ENCODE results near the gene SH3GL2.

SH3GL2 gene

DNA sequence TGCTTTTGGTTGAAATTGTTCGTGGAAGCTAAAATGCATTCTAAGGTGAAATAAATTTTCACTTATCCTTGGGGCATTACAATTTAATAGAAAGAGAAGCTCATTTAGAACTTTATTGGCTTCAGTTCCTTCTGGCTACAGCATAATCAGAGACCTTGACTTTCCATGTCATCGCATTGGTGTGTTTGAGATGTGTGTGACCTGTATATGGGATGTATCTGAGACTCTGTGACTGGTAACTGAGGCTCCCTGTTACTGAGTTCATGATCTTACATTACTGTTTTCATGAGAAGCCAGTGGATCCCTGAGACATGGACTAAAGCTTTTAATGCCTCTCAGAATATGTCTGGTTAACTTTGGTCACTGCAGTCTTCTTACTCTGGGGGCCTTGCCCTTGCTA lies 32.5 kb downstream of the SH3GL2 start:
- no peak for DNase-seq (ENCODE audit: low read depth in 2 of 2)

- DNase-seq (ENCODE audit: low read depth in 2 of 2): no peak
Measured at GRCh38 chr9:17611917-17612316, 33.1 kb downstream of the SH3GL2 start.

GRCh38 chr9:17613758-17614157 lies 34.9 kb downstream of the SH3GL2 start:
- DNase-seq (ENCODE audit: low read depth in 2 of 2): no peak

DNA sequence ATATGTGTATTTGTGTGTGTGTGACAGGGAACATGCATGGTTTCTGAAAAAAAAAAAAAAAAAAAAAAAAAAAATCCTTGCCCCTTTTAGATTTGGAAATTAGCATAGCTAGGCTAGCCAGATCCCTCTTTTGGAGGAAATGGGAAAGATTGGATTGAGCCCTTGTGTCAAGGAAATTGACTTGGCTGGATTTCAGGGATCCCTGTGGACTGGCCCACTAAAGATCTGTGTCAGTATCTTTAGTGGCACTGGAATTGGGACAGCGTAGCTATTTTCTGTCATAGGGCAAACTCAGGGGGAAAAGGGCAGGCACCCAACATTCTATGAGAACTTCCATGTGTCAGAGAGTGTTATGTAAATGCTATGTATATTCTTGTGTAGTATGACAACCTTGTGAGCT lies 35.4 kb downstream of the SH3GL2 start:
- no peak for DNase-seq (ENCODE audit: low read depth in 2 of 2)

DNA sequence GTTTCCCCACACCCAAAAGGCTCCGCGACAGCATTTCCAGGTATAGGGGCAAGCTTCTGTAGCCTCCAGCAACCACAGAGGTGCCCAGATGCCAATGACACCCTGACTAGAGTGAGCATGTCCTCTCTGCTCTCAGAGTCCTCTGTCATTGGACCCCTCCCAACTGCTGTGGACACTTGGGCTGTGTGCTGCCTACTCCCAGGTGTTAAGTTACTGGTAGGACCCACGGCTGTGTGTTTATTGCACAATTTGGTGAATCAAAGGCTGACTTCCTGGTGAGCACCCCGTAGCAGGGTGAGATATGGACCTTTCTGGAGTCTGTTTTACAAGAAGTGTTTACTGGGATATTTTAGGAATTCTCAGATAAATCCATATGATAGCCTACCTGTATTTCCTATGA lies 36.0 kb downstream of the SH3GL2 start:
- no peak for DNase-seq (ENCODE audit: low read depth in 2 of 2)

- no peak for DNase-seq (ENCODE audit: low read depth in 2 of 2)
Measured at GRCh38 chr9:17622141-17622540, 43.3 kb downstream of the SH3GL2 start.

GRCh38 chr9:17622749-17623148 lies 43.9 kb downstream of the SH3GL2 start:
- DNase-seq (ENCODE audit: low read depth in 2 of 2): no peak

GRCh38 chr9:17623965-17624364 lies 45.1 kb downstream of the SH3GL2 start:
- DNase-seq (ENCODE audit: low read depth in 2 of 2): no peak

DNA sequence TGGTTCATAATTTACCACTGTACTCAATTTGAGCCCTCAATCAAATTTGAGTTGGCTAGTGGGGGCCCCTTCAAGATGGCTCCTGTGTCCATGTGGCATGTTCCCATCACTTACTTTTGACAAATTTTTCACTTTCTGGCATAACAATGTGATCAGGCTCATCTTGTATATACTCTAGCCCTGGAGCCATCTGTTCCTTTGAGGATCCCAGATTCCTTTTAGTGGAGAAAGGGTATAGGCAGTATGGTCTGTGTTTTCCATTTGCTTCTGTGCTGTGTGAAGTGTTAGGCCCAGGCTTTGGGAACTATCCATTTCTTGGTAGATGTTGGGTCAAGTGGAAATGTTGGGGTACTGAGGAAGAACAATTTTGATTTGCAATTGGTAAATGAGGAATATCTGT lies 45.7 kb downstream of the SH3GL2 start:
- DNase-seq (ENCODE audit: low read depth in 2 of 2): no peak

DNA sequence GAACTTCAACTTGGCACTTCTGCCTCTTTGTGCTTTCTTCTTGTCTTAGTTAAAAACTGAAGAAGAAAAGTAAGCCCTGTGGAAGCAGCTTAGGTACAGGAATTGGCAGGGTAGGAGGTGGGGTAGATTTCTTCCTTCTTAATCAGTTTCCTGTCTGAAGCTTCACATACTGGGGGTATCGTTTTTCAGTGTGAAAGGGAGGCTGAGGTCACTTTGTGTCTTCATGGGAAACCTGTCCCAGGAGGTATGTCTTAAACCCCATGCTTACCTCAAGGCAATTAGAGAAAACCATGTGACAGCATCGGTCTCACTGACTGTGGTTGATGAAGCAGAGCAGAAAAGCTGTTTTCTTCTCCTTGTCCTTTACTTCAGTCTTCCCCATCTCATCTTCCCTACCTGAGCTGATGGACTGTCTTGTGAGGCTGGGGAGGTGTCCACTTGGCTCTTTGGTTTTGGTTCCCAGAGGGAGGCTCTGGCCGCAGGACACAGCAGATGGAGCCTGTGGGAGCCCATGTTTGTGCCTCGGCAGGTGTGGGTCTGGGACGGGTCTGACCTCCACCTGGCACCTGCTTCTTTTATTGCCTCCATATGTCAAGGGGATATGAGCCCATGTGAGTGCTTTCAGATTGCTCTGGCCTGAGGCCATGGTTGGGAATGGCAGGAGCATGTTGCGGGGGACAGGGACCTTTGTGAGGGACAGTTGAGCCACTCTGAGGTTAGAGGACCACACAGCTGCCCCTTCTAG lies 47.0 kb downstream of the SH3GL2 start:
- DNase-seq (ENCODE audit: low read depth in 2 of 2): no peak

DNA sequence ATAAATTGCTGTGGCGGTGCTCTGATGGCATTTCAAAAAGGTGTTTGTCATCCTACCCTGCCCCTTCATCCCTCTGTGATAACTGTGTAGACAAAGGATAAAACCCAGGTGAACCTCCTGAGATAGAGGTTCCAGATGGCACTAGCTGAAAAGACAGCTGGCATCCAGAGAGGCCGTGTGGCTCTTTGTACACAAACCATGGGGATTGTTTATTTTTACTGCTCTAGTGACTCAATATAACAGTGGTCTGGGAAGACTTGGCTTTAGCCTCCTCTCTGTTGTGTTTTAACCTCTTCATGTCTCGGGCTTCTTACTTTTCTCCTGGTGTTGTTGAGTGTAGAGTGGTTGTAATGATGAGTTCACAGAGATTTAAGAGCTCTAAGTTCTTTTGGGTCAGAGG lies 48.8 kb downstream of the SH3GL2 start:
- DNase-seq (ENCODE audit: low read depth in 2 of 2): no peak

DNA sequence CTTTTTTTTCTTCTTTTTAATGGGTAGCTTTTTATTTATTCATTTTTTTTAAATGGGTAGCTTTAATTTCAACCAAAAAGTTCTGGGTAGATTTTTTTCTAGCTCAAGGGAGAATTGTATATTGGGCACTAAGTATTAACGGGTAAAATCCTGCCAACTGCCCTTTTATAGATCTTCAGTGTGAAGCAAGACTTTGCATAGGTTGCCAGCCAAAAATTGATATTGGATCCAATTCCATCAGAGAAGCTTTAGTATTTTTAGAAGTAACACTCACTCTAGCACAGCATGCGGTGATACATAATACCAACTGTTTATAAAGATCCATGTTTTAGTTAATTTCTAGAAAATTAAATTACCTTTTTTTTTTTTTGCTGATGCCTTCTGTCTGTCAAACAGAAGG lies 49.8 kb downstream of the SH3GL2 start:
- no peak for DNase-seq (ENCODE audit: low read depth in 2 of 2)

DNA sequence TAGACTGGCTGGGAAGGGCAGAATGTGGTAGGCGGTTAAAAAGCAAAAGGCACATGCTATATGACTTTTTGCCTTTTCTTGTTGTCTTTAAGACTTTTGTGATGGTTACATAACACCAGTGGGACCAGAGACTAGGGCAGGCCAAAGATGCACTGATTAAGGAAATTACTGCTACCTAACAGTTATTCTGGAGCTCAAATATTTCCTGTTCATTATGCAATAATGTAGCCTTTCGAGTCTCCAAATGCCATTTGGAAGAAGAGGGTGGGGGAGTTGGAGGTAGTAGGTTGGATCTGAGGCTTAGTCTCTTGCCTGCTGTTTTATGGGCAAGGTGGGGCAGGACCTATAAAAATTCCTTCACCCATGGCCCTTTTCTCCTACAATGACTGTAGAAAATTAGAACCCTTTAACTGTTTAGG lies 51.7 kb downstream of the SH3GL2 start:
- no peak for DNase-seq (ENCODE audit: low read depth in 2 of 2)

- no peak for DNase-seq (ENCODE audit: low read depth in 2 of 2)
Measured at GRCh38 chr9:17631396-17631795, 52.5 kb downstream of the SH3GL2 start.

DNA sequence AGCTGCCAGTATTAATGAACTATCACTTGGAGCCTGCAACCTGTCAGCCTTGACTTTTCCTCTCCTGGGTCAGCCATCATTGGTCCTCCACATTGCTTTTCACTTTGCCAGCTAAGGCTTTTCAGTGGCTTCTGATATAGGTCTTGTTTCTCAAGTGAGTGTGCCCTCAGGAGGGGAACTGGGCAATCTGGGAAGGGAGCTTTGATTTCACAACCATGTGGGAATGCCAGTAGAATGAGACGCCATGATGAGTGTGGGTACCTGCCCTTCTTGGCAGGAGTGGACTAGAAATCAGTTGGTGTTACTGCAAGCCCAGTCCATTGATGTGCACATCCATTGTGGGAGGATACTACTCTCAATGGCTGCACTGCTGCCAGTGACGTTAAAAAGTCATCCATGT lies 54.1 kb downstream of the SH3GL2 start:
- no peak for DNase-seq (ENCODE audit: low read depth in 2 of 2)

- no peak for DNase-seq (ENCODE audit: low read depth in 2 of 2)
Measured at GRCh38 chr9:17635115-17635890, 56.4 kb downstream of the SH3GL2 start.

DNA sequence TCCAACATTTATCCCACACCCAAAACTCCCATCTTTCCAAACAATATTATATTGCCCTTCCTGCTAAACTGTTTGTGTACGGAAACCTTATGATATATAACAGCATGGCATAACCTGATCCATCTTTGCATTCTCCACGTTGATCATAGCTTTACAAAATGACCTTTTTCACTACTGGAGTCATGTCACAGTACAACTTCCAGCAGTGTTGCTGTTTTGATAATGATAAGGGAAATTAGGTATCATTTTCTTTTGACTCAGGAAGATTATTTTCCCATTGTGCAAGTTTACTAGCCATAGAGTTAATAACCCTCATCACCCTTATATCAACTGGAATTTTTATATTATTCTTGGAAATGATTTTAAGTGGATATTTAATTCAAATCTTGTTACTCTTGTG lies 57.5 kb downstream of the SH3GL2 start:
- DNase-seq (ENCODE audit: low read depth in 2 of 2): no peak

DNA sequence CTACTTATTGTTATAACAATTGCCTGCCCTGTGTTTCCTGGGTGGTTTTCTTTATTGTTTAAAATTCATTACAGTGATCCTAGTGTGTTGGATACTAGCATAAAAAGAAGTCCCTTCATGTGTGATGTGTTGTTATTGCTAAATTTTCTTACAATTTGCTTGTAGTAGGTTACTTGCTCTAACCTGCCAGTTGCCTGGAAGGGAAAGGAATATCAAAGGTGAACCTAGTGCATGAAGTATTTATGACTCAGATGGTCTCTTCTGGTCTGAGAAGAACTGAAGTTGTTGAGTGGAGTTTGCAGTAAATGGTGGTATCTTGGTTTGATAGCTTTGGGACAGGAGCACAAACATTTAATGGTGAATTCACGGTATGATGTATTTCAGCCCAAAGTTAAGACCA lies 58.0 kb downstream of the SH3GL2 start:
- DNase-seq (ENCODE audit: low read depth in 2 of 2): no peak

- DNase-seq (ENCODE audit: low read depth in 2 of 2): no peak
Measured at GRCh38 chr9:17637229-17637628, 58.4 kb downstream of the SH3GL2 start.

DNA sequence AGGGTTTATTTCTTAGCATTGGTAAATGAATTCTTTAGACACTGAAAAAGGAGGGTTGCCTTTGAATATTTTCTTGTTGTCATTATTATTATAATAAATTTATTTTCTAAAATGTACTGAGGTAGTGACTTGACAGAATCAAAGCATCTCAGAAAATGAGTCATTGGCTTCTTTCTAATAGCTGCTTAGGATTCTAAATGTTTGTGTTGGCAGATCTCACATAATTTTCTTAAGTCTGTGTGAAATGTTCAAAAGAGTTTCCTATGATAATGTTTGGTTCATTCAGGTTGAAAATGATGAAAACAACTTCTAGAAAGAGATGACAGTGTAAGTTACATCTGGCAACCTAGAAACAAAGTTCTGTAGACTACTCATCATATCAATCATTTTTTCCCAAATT lies 69.7 kb downstream of the SH3GL2 start:
- DNase-seq (ENCODE audit: low read depth in 2 of 2): no peak

- no peak for DNase-seq (ENCODE audit: low read depth in 2 of 2)
Measured at GRCh38 chr9:17651725-17652124, 72.9 kb downstream of the SH3GL2 start.

- DNase-seq (ENCODE audit: low read depth in 2 of 2): no peak
Measured at GRCh38 chr9:17653947-17654465, 75.1 kb downstream of the SH3GL2 start.

- DNase-seq (ENCODE audit: low read depth in 2 of 2): no peak
Measured at GRCh38 chr9:17656889-17657288, 78.0 kb downstream of the SH3GL2 start.
